ENCODE data around the gene GRIK1. TPM values are rescaled to one million over a fixed set of nuclear protein-coding genes. Genes with fewer than 3 reads are reported as not detected.

GRIK1 gene
- total RNA-seq, 1 donor from 2014 or later = not detected

DNA sequence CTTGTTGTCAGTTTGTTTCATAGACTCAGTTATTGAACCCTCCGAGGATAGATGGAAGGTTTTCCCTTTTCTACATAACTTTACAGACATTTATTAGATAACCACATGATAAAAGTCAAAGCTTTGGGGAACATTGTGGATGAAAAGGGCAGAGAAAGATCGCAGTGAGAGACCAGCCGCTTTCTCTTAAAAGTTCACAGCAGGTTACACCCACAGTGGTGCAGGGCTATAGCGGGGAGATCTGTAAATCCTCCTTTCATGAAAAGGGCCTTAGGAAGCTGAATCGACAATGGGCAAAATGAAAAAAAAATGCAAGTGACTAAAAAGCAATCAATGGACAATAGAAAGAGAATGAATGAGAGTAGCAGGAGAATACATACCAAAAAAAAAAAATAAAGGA is 218.6 kb downstream of the GRIK1 start:
- TF ChIP-seq, protein P1, sequence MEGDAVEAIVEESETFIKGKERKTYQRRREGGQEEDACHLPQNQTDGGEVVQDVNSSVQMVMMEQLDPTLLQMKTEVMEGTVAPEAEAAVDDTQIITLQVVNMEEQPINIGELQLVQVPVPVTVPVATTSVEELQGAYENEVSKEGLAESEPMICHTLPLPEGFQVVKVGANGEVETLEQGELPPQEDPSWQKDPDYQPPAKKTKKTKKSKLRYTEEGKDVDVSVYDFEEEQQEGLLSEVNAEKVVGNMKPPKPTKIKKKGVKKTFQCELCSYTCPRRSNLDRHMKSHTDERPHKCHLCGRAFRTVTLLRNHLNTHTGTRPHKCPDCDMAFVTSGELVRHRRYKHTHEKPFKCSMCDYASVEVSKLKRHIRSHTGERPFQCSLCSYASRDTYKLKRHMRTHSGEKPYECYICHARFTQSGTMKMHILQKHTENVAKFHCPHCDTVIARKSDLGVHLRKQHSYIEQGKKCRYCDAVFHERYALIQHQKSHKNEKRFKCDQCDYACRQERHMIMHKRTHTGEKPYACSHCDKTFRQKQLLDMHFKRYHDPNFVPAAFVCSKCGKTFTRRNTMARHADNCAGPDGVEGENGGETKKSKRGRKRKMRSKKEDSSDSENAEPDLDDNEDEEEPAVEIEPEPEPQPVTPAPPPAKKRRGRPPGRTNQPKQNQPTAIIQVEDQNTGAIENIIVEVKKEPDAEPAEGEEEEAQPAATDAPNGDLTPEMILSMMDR (conservative IDR thresholded peaks at IDR 0.05; ENCODE audit: low read depth, low read length) = no peak
- H3K4me3 ChIP-seq (ENCODE audit: low read depth, low read length) = no peak overlapping the region
- no peak for DNase-seq (ENCODE audit: low read depth)

DNA sequence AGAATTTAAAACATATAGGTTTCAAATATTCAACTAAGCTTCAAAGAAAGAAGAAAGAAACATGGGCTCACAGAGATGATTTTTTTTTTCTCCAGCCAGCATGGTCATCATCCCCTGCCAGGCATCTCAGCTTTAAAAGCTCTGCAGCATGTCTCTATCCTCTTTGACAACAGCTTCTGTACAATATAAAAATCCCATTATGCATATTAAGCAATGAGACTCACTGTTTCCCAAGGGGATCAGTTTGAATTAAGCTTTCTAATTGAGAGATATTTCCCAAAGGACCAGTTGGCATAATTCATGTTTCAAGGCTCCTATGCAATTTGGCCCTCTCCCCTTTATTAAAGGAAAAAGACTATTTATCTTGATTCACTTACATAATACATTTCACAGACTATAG is 220.3 kb downstream of the GRIK1 start:
- no peak for DNase-seq (ENCODE audit: low read depth)
- TF ChIP-seq, protein P1 (conservative IDR thresholded peaks at IDR 0.05; ENCODE audit: low read depth, low read length) = no peak
- no peak overlapping the region for H3K4me3 ChIP-seq (ENCODE audit: low read depth, low read length)

DNA sequence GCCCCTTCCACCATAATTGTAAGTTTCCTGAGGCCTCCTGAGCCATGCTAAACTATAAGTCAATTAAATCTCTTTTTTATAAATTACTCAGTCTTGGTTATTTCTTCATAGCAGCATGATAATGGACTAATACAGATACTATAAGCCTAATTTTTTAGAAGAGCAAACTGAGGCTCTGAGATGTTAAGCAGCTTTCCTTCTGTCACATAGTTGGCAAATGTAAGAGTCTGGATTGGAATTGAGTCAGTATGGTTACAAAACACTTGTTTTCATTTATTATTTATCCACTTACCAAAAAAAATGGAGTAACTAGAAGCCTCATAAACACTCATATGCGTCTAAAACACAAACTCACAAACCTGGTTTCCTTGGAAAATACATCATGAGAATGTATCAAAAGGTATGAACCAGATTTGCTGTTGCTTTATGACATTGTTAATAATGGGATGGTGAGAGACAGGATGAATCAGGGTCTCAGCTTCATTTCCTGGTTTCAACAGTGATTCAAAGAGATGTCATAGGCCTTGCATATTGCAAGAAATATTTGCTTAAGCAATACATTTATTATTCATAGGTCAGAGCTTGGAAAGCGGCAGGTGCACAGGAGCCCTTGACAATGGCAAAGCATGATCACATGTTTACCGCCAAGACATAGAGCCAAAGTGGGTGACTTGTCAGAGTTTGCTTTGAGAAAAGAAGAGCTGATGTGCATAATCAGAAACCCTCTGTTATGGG is 221.5 kb downstream of the GRIK1 start:
- DNase-seq (ENCODE audit: low read depth) = no peak
- no peak overlapping the region for H3K4me3 ChIP-seq (ENCODE audit: low read depth, low read length)
- TF ChIP-seq, protein P1 (conservative IDR thresholded peaks at IDR 0.05; ENCODE audit: low read depth, low read length) = no peak

DNA sequence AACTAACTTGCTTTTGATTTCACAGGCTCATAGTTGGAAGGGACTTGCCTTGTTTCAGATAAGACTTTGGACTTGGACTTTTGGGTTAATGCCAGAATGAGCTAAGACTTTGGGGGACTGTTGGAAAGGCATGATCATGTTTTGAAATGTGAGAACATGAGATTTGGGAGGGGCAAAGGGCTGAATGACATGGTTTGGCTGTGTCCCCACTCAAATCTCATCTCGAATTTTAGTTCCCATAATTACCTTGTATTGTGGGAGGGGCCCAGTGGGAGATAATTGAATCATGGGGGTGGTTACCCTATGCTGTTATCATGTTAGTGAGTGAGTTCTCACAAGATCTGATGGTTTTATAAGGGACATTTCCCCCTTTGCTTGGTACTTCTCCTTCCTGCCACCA is 222.1 kb downstream of the GRIK1 start:
- DNase-seq (ENCODE audit: low read depth) = no peak
- no peak overlapping the region for H3K4me3 ChIP-seq (ENCODE audit: low read depth, low read length)
- TF ChIP-seq, protein P1 (conservative IDR thresholded peaks at IDR 0.05; ENCODE audit: low read depth, low read length) = no peak

DNA sequence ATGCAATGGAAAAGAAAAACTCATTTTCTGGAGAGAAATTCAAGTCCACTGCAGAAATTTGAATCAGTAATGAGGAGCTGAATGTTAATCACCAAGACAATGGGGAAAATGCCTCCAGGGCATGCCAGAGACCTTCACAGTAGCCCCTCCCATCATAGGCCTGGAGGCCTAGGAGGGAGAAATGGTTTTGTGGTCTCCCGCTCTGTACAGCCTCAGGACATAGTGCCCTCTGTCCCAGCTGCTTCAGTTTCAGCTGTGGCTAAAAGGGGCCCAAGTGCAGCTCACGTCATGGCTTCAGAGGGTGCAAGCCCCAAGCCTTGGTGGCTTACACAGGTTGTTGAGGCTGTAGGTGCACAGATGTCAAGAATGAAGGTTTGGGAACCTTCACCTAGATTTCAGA is 223.0 kb downstream of the GRIK1 start:
- no peak for DNase-seq (ENCODE audit: low read depth)
- no peak overlapping the region for H3K4me3 ChIP-seq (ENCODE audit: low read depth, low read length)
- TF ChIP-seq, protein P1 (conservative IDR thresholded peaks at IDR 0.05; ENCODE audit: low read depth, low read length) = no peak

DNA sequence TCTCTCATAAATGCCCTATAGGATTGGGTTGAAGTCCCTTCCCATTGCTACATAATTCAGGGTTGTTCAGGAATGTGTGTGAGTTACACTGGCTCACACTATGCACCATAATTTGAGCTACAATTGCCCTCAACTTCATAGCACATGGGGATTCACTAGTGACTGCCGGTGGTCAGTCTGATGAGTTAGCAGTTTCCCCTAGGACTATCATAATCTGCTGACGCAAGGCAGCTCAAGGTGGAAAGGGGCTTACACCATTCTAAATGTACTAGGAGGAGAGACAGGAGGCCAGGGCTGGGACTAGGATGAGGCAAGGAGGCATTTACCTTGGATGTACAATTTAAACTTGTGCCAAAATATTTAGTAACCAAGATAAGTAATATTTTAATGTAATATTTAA is 224.7 kb downstream of the GRIK1 start:
- DNase-seq (ENCODE audit: low read depth) = no peak
- TF ChIP-seq, protein P1 (conservative IDR thresholded peaks at IDR 0.05; ENCODE audit: low read depth, low read length) = no peak
- H3K4me3 ChIP-seq (ENCODE audit: low read depth, low read length) = no peak overlapping the region

DNA sequence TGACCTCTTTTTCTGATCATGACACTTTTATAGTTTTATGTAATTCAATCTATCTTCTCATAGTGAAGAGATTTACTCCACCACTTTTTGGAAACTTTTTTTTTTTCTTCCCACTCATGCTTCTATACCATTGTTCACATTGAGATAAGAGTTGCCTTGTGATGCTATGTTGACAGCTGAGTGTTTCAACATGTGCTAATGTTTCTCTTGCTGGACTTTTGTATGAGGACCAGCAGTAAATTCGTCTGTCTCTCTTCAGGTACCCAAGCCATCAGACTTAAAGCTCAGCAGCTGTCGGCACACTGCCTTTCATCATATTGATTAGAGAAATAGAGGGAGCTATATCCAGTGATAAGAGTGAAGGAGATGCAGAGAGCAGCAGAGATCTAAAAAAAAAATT is 227.0 kb downstream of the GRIK1 start:
- DNase-seq (ENCODE audit: low read depth) = no peak
- TF ChIP-seq, protein P1 (conservative IDR thresholded peaks at IDR 0.05; ENCODE audit: low read depth, low read length) = no peak
- H3K4me3 ChIP-seq (ENCODE audit: low read depth, low read length) = no peak overlapping the region

Data from epithelial cell of proximal tubule (primary cell).